Frontal cortex (tissue), 4 donors: Measurements from ENCODE around the gene TRNT1. TPM values are rescaled to one million over a fixed set of nuclear protein-coding genes. Genes with fewer than 3 reads are reported as not detected.

Source experiments
- DNase-seq, 2 donors: peaks; one replicate each; pipeline ENCODE4 v3.0.0; 2012; ENCODE audit warnings: low spot score in 2 of 2
- FAIRE-seq: peaks from 2 replicates; lab custom pipeline; 2012; peaks lifted over from hg19 to GRCh38; lab: Jason Lieb, UNC
- total RNA-seq: library from RNA; depleted of rRNA; stranded (reverse); fragments of >200 nt; gene quantifications from one replicate; pipeline ENCODE4 v1.2.3, GENCODE V29; 2014
- donor health status: control.
- donor health status: control.
- donor health status: control.

TRNT1 gene
- total RNA-seq, 1 donor from 2014 or later = 70.5 TPM

DNA sequence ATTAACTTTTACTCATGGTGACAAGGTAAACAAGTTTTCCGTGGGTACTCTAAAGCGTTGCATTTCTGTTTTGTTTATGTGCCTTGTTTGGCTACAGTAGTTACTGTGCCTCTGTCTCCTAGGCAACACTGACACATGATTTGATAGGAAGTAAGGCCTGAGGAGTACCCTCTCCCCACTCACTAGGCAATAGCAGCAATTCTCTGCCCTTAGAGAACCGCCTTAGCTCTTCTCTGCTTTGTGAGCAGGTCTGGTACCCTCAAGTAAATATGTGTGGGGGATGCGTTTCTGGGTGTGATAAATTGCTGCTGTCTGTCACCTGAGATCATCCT, 16.5 kb upstream of the TRNT1 start, which contains the start of gene IL5RA:
Gene IL5RA, minus strand, starts transcription at position 76 of the 332 bp plus-strand sequence. CDS start 5,390 bp downstream, outside the sequence.
- FAIRE-seq = no peak
- DNase-seq = no peak

DNA sequence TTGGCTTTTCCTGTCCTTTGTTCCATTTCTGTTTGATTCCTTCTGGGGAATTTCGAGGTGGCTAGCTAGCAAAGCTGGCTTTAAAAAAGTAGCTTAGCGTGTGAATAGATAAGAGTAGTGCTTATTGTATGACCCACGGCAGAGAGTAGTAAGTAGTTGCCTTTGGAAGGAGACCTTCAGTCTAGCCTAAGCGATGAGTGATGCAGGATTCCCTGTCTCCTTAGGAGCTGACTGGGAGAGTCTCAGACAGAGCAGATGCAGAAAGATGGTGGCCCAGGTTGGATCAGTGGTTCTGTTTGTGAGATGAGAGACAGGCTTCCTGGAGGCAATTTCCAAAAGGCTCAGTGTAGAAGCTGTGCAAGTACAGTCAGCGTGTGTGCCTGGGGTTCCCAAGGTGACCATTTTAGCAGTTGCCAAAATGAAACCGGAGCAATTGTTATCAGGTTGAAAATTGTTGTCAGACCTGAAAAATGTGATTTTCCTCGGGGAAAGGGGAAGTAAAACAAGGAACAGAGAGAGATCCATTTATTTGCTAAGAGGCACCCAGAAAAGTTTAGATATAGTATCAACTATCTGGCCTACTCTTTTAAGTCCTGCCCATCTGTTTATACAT, 15.9 kb upstream of the TRNT1 start:
- no peak for DNase-seq
- no peak for FAIRE-seq

DNA sequence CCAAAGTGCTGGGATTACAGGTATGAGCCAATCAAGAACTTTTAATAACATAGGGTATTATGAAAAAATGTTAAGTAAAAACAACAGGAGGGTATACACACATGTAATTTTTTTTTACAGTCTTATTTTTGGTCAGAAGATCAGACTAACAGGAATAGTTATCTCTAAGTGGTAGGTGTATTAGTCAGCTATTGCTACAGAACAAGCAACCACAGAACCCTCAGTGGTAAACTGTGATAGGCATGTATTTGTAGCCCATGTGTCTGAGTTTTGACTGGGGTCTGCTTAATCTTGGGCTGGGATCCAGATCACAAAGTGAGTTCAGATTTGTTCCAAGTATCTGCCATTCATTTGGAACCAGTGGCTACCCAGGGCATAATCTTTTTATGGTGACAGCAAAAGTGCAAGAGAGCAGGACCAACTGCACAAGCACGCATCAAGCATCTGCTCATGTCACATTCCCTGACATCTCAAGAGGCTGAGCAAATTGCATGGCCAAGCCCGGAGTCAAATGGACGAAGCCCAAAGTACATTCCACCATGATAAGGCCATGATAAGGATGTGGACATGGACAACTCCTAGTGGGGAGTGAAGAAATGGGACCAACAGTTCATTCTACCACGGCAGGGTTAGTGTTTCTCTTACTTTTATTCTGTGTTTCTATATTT, 13.6 kb upstream of the TRNT1 start:
- DNase-seq = no peak
- FAIRE-seq = no peak

DNA sequence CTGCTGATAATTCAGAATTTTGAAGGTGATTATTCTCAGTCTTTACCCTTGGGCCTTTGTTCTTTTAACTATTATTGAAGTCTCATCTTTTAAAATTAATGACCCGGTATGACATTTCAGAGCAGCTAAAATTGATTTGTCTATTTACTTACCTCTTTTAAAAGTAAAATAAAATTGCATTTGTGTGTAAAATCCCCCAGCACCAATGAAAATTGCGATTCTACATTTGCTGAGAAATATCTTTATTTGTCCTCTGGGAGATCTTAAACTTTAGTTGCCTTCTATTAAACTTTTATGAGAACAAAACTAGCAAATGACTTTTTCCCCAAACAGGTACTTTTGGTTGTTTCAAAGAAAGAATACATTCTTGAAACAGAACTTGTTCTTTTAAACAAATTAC, 9.1 kb upstream of the TRNT1 start:
- FAIRE-seq (no peak), DNase-seq (no peak)

DNA sequence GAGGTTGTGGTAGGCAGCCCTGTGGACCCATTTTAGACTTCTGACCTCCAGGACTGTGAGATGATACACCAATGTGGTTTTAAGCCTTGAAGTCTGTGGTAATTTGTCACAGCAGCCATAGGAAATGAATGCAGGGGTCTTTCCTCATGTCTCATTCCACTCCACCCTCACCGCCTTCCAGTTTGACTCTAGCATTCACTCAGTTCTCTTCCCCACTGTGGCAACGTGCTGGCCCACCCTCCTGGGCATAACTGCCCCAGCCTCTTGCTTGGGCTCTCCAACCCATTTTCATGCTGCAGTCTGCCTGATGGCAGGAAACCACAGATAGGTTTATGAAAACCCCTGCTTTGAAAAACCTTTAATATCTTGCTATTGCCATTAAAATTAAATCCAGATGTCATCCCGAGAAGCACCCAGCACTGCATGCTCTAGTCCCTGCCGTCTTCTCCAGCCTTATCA, 7.3 kb upstream of the TRNT1 start:
- DNase-seq (no peak), FAIRE-seq (no peak)

DNA sequence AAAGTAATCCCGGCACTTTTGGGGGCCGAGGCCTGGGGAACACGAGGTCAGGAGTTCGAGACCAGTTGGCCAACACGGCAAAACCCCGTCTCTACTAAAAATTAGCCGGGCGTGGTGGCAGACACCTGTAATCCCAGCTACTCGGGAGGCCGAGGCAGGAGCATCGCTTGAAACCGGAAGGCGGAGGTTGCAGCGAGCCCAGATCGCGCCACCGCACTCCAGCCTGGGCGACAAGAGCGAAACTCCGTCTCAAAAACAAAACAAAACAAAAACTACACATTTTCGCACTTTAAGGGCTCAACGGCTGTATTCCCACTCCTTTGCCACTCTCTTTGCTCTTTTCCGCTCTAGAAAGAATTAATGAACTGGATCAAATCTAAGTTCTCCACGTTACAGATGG, 763 bp upstream of the TRNT1 start:
- no peak for FAIRE-seq

DNA sequence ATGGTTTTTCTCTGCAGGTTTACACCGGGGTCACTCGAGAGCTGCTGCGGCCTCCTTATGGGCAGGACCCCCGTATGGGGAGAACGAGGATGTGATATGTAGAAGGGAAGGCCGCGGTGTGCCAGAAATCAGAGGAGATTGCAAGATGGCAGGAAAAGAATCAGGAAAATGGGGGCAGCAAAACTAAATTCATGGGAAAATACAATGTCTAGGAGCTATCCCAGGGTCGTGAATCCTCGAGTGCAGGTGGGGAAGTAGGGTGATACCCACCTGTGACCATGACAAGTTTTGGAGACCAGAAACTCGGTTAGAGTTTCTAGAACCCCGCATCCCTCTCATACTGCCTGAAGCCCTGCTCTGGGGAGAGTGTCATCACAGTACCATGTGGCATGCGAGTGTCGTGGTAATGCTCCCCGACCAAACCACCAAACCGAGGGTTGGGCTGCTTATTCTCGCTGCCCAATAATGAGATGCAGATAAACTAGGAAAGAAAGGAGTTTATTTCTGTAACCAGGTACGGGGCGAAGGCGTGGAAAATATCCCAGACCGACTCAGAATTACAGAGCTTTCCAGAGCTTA, 781 bp downstream of the TRNT1 start:
- FAIRE-seq (no peak), DNase-seq (peak in 1 of 2 donors; percentile 8)

More for the DNA sequence above, 763 bp upstream of the TRNT1 start:
- no peak for DNase-seq

DNA sequence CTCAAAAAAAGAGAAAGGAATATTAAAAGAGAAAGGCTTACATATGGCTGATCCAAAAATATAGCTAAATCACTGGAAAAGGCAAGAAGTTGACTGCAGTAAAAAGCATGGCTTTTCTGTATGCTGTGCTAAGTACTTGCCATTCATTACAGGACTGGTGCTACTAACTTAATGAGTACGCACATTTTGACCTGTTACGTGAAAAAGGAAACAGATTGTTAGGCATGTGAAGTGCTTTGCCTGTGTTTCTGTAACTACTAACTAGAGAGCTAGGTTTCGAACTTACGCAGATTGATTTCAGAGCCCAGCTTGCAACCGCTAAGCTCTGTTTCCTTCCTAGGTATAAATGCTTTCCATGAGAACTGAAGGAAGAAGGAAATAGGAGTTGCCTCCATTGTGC, 2.8 kb downstream of the TRNT1 start:
- DNase-seq (no peak), FAIRE-seq (no peak)

DNA sequence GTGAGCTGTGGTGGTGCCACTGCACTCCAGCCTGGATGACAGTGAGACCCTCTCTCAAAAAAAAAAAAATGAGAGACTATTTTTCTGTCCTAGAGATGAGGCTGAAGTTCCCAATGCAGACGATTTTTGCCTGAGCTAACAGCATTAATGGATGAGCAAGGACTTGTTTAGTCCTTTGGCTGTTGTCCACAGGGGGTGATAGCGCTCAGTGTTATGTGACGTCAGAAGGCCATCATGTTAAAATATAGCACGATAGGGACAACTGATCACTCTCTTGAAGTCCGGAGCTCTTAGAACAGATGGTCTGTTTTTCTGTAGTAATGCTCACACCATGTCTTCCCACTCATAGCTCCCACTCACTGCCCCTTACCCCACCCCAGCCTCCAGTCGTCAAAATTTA, 6.8 kb downstream of the TRNT1 start:
- DNase-seq = no peak
- no peak for FAIRE-seq

DNA sequence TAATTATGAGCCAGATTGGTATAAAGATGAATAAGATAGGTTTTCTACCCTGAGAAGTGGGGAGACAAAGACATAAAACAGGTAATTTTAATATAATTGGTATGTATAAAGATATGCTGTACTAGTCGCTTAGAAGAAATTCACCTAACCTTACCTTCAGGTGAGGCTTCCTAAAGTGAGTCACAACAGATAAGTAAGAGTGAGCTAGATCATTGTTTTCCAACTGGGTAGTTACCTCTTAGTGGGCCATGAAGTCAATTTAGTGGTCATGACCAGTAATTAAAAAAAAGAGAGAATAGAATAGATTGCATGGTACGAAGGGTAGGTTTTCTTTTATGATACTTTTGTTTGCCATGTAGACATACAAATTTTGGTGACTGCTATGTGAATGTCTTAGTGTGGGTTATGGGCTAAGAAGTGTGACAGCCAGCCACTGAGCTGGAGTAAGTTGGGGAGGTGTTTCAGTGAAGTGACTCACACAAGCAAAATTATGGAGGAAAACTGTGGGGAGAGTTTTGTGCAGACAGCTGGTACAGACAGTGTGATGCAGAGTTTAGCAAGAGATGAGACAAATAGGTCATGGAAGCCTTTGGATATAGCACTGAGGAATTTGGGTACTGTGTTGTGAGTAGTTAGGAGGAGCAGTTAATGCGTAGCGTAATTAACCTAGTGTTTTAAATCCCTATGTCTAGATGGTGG, 8.2 kb downstream of the TRNT1 start:
- DNase-seq = no peak
- no peak for FAIRE-seq

DNA sequence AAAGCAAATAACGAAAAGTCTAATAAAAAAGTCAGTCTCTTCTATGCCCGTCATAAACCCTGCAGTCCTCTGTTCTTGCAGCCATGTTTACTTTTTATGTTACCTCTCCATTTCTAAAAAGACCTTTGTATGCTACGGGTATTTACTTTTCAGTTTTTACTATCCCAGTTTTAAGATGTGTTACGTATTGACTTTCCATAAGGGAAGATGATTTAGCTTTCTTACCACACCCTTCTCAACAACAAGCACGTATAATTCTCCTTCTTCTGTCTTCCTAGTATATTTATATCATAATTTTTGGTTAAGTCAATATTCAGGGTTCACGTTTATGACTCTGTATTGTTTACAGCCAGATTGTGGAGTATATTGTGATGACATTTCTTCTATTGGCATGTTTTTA, 10.8 kb downstream of the TRNT1 start:
- DNase-seq = no peak
- no peak for FAIRE-seq

DNA sequence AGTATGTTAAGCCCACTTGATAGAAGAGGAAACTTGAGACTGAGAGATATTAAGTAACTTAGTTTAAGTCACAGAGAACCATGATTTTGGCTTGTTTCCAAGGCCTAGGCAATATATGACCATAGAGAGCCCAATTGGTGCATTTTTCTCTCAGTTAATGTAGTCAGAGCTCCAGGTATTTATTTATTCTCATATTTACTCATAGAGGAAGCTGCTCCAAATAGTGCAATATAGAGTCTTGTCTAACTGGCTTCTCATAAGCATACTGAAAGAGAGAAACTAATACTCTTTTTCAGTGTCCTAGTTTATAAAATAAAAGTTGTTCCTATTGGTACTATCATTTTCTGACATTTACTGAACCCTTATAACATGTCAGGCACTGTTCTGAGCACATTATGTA, 15.2 kb downstream of the TRNT1 start:
- no peak for DNase-seq
- FAIRE-seq = no peak

DNA sequence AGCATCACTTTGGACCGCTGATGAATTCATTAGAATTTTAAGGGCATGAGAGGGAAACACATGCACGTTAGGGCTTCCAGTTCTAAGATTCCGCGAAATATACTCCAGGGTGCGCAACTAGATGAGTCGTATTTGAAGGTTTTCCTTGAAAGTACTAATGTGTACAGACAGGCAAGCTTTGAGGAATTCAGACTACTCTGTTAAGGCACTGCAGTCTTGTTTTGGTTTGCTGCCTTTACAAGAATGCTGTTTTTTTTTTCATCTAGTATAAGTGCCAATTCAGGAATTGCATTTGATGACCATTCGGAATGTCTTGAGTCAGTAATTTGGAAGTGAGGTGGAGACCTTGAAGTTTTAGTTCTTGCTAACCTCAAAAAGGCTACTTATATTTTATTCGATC, 19.1 kb downstream of the TRNT1 start:
- DNase-seq (no peak), FAIRE-seq (no peak)

DNA sequence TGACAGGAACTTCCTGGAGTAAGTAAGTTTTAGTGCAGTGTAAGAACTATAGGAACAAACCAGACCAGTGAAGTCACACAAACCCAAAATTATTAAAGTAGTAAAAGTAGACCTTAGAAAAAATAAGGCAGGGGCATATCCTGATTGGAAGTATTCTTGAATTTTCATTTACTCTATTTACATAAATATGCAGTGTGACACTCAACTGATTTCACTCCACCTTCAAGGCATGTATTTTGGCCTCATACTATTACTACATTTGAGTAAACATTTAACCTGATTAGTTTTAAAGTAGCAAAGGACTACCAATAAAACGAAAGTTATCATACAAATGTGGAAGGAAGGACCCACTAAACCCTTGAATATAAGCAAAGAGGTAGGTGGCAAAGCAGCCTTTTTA, 22.8 kb downstream of the TRNT1 start:
- FAIRE-seq = no peak

DNA sequence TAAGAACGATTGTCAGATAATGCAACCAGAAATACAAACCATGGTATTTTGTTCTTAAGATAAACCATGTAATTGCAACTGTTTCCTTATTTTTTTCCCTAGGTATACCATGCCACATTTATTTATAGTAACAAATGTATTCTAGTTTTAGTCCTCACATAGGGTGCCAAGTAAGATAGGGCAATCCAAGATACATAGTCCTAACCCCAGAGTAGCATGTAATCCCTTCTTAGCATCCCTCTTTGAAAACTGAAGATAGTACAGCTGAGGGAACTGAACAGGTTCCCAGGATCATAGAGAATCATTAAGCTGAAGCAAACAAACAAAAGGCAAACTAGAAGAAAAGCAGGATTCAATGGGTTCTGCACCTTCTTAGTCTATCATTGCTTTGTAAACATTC, 24.8 kb downstream of the TRNT1 start:
- FAIRE-seq = no peak
- DNase-seq = no peak

More for the DNA sequence above, 22.8 kb downstream of the TRNT1 start:
- no peak for DNase-seq

DNA sequence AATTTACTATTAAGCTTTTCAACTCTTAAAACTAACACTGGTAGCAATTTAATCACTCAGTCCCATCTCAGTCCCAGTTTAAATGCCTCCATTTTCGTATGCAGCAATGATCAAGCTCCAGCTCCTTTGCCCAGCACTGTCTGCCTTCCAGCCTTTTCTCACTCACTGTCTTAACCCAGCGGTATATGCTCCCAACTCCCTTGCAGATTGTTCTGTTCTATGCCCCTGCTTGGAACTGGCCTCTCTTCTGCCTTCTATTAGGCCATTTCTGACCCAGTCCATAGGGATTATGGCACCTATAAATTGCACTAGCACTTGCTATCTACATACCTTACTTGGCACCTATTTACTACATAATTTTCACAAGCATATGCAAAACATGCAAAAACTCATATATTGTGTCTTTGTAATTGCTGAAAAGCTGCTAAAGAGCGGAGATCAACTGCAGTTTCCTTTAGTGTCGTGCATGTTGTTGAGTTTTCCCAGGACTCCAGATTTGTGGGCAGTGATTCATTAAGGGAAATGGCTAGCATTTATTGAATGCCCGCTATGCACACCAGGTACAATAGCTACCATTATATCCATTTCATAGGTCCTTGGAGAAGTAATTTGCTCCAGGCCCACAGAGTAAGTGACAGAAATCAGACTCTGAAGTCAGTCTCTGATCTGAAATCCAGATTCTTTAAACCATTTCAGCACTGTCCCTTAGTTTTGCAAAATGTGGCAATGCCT, 28.3 kb downstream of the TRNT1 start:
- DNase-seq (no peak), FAIRE-seq (no peak)

DNA sequence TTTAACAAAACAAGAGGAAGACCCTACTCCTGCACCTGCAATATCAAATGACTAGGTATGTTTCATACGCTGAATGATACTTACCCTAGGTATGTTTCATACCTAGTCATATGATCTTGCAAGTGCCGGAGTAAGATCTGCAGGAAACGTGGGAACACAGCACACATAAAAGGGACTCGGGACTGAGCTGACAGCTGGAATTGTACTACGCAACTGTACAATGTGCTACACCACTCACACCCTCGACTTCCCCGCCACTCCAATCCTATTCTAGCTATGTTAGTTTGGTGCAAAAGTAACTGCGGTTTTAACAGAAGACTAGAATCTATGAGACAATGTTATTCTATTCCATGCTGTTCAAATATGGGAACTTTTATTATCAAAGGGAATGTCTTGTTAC, 30.7 kb downstream of the TRNT1 start:
- no peak for DNase-seq
- FAIRE-seq = no peak

DNA sequence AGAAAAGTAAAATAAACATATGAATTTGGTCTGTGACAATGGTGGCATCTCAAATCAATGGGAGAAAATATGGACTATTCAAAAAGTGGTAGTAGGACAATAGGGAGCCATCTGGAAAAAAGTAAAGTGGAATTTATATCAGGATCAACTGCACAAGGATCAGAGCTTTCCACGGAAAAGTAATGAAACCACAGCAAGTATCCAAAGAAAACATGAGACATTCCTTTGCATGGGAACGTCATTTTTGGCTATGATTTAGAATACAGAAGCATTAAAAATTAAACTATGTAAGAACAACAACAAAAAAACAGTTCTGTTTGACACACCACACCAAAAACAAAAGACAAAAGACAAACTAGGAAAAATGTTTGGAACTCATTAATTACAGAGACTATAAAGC, 34.1 kb downstream of the TRNT1 start:
- DNase-seq (no peak), FAIRE-seq (no peak)

DNA sequence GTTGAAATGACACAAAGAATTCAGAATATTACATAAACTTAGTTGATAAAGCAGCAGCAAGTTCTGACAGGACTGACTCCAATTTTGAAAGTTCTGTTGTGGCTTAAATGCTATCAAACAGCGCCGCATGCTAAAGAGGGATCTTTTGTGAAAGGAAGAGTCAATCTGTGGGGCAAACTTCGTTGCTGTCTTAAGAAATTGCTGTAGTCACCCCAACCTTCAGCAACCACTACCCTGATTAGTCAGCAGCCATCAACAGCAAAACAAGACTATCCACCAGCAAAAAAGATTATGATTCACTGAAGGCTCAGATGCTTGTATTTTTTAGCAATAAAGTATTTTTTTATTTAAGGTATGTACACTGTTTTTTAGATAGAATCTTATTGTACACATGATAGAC, 38.5 kb downstream of the TRNT1 start:
- FAIRE-seq = no peak
- DNase-seq = no peak

DNA sequence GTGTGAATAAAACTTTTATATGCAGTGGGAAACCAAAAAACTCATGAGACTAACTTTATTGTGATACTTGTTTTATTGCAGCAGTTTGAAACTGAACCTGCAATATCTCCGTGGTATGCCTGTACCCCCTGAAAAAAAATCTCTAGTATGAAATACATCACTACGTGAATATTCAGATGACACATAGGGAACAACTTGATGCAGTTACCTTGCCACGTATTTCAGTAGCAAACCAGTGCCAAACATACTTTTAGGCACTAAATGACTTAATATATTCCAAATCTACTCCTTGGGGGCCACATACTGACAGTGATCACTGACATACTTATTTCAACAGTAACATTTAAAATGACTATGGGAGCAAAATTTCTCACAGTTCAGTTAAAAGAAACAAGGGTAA, 38.9 kb downstream of the TRNT1 start:
- FAIRE-seq (no peak), DNase-seq (no peak)
